ENCODE results near the gene PHC1. TPM values are rescaled to one million over a fixed set of nuclear protein-coding genes. Genes with fewer than 3 reads are reported as not detected.

The PHC1 gene
- total RNA-seq, 1 donor from 2014 or later, result 29.7 TPM

- no peaks in the 10 kb centered on the region for H3K9me3 ChIP-seq
- no peaks in the 10 kb centered on the region for H3K27me3 ChIP-seq
- H3K36me3 ChIP-seq, result no peaks in the 10 kb centered on the region
- DNase-seq, result no peak
- H3K4me3 ChIP-seq, result no peak overlapping the region
- TF ChIP-seq CTCF (IDR thresholded peaks at IDR 0.05), result no peak
- ATAC-seq, result no peak
- no peaks in the 10 kb centered on the region for H3K4me1 ChIP-seq
- intact Hi-C loops (cut with DNase I), result no loop called here
- no peak overlapping the region for H3K27ac ChIP-seq
Measured at GRCh38 chr12:8960176-8960575, 45.9 kb downstream of the PHC1 start.

- Histone ChIP-seq H3K4me1 (no peaks in the 10 kb centered on the region), H3K4me3 (no peak overlapping the region), H3K36me3 (no peaks in the 10 kb centered on the region), H3K27ac (no peak overlapping the region), H3K27me3 (no peaks in the 10 kb centered on the region), H3K9me3 (no peaks in the 10 kb centered on the region)
- DNase-seq, result no peak
- TF ChIP-seq CTCF (IDR thresholded peaks at IDR 0.05), result no peak
- intact Hi-C loops (cut with DNase I), result no loop called here
- no peak for ATAC-seq
Measured at GRCh38 chr12:8968761-8969160, 54.5 kb downstream of the PHC1 start.

- intact Hi-C loops (cut with DNase I), result no loop called here
- H3K36me3 ChIP-seq, result no peaks in the 10 kb centered on the region
- no peak for ATAC-seq
- H3K4me1 ChIP-seq, result no peaks in the 10 kb centered on the region
- DNase-seq, result no peak
- H3K27me3 ChIP-seq, result no peaks in the 10 kb centered on the region
- TF ChIP-seq CTCF (IDR thresholded peaks at IDR 0.05), result no peak
- no peak overlapping the region for H3K27ac ChIP-seq
- no peak overlapping the region for H3K4me3 ChIP-seq
- H3K9me3 ChIP-seq, result no peaks in the 10 kb centered on the region
Measured at GRCh38 chr12:8969861-8970411, 55.6 kb downstream of the PHC1 start.

- Histone ChIP-seq H3K27me3 (no peaks in the 10 kb centered on the region), H3K9me3 (no peaks in the 10 kb centered on the region), H3K4me1 (no peaks in the 10 kb centered on the region), H3K4me3 (no peak overlapping the region), H3K36me3 (no peaks in the 10 kb centered on the region), H3K27ac (no peak overlapping the region)
- DNase-seq (no peak), ATAC-seq (no peak)
- intact Hi-C loops (cut with DNase I), result no loop called here
- no peak for TF ChIP-seq CTCF (IDR thresholded peaks at IDR 0.05)
Measured at GRCh38 chr12:8970432-8970831, 56.1 kb downstream of the PHC1 start.

- Histone ChIP-seq H3K4me3 (no peak overlapping the region), H3K4me1 (no peaks in the 10 kb centered on the region), H3K27me3 (no peaks in the 10 kb centered on the region), H3K36me3 (no peaks in the 10 kb centered on the region), H3K9me3 (peaks cover 8% of the 10 kb centered on the region), H3K27ac (no peak overlapping the region)
- intact Hi-C loops (cut with DNase I), result no loop called here
- no peak for DNase-seq
- no peak for TF ChIP-seq CTCF (IDR thresholded peaks at IDR 0.05)
- no peak for ATAC-seq
Measured at GRCh38 chr12:8980137-8980536, 65.8 kb downstream of the PHC1 start.

- no peak for TF ChIP-seq CTCF (IDR thresholded peaks at IDR 0.05)
Measured at GRCh38 chr12:8985213-8985754, 71.0 kb downstream of the PHC1 start.

More at GRCh38 chr12:8985213-8985754, 71.0 kb downstream of the PHC1 start:
- Histone ChIP-seq H3K4me1 (peaks cover 4% of the 10 kb centered on the region), H3K9me3 (peaks cover 2% of the 10 kb centered on the region), H3K27me3 (no peaks in the 10 kb centered on the region), H3K4me3 (no peak overlapping the region), H3K27ac (no peak overlapping the region), H3K36me3 (no peaks in the 10 kb centered on the region)
- ATAC-seq (peak; percentile 15), DNase-seq (no peak)
- intact Hi-C loops (cut with DNase I), result no loop called here
